GOT3 (cell line): ENCODE measurements around the gene ASIP.
"Not testable (repeated sequence)": the region's sequence is repeated elsewhere in the genome, so short reads cannot be mapped to it uniquely, and the experiment has no call there.

Experiments
- DNase-seq: peaks from one replicate; lab custom pipeline; 2025; ENCODE audit warnings: mixed read lengths; lab: John Stamatoyannopoulos, UW

The ASIP gene, protein sequence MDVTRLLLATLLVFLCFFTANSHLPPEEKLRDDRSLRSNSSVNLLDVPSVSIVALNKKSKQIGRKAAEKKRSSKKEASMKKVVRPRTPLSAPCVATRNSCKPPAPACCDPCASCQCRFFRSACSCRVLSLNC

DNA sequence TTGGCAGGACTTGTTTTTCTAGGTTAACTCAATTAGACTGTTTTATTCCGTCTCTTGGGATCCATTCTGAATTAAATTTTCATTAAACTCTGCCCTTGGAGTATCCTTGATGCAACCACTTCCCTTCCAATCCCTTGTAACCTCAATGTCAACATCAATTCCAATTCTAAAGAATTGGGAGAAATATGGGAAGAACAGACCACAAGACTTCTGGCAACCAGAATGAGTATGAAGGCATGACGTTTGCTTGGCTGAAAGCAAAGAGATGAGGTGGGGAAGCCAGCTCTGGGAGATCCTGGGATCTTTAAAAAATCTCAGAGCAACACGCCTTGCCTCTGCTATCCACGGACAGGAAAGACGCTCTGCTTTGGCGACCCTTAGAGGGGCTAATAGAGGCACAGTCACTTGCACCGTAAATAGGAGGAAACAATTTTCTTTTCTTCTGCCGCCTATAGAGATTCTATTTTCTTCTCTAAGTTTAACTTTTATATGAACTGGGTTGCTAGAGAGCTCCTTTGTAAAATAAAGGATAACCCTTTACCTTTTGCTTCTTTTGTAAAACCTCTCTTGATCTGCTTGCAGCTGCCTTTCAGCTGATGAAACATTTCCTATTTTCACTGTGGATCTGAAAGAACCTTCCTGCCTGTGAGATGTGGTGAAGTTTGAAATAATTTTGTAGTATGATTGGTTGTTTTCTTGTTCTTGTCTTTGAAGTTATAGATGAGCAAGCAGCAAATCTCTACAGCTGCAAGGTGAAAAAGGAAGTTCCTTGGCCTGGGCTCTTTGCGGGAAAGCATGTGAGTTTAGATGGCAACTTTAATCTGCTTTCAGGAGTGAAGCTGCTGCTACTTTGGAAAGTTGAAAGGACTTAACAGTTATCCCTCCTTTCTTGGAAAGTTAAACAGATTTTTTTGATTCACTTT lies at the start of gene ASIP:
TSS of gene ASIP (plus strand) at position 731 of the 923 bp plus-strand sequence. CDS start 18,952 bp downstream, outside the sequence.
- no peak for DNase-seq

DNA sequence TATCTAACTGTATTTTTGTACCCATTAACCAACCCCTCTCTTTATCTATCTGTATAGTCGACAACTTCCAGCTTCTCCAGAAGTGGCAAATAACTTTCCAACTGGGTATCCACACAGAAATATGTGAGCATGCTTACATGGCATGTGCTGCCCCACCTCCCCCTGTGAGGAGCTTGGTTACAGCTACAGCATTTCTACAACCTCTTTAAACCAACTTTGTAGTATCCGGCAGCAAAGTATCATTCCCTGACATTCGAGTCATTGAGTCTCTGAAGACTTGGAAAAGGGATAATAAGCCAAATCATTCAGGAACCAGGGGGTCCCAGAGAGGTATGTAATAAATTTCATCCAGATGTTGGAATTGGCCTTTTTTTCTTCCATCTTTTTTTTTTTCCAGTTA lies 48.2 kb upstream of the ASIP start:
- DNase-seq: no peak

DNA sequence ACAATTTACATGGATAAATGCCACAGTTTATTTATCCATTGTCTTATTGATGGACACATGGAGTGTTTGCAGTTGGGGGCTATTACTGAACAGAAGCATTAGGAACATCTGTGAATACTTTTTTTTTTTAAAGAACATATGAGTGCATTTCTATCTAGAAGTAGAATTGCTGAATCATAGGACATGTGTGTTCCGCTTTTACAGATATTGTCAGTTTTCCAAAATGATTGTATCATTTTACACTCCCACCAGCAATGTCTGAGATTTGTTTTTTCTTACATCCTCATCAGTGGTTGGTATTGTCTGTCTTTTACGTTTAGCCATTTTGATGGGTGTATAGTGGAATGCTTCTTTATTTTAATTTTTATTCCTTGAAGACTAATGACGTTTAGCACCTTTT lies 42.0 kb upstream of the ASIP start:
- DNase-seq: no peak

DNA sequence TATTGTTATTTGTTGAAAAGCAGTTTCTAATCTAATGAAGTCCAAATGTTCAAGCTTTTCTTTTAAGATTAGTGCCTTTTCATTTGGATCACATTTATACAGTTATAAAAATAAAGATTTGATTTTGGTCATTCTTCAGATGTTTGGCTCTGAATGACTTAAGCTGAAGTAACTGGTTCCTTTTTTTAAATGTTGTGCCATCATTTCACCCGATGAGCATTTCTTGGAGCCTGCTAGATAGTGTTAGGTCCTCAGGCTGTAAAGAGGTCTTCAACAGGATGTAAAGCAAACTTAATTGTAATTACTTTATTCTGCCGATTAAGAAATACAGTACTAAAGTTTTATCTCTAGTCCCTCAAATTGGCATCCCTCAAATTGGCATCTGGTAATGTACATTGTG lies 41.2 kb upstream of the ASIP start:
- no peak for DNase-seq

DNA sequence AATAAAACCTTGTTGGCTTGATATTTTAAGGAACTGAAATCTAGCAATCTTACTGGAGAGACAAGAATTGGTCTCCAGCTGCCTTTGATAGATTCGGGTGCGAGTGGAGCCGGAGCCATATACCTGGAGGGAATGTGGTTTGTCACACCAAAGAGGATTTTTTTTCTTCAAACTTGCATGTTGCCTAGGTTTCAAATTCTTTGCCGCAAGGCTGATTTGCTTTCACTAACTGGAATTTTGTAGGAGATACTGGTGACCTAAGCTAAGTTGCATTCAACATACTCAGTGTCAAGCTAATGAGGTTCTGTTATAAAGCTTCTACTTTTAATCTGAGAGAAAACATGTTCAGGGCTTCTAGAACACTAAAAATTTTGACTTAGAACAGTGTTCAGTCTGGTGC lies 39.7 kb upstream of the ASIP start:
- no peak for DNase-seq

DNA sequence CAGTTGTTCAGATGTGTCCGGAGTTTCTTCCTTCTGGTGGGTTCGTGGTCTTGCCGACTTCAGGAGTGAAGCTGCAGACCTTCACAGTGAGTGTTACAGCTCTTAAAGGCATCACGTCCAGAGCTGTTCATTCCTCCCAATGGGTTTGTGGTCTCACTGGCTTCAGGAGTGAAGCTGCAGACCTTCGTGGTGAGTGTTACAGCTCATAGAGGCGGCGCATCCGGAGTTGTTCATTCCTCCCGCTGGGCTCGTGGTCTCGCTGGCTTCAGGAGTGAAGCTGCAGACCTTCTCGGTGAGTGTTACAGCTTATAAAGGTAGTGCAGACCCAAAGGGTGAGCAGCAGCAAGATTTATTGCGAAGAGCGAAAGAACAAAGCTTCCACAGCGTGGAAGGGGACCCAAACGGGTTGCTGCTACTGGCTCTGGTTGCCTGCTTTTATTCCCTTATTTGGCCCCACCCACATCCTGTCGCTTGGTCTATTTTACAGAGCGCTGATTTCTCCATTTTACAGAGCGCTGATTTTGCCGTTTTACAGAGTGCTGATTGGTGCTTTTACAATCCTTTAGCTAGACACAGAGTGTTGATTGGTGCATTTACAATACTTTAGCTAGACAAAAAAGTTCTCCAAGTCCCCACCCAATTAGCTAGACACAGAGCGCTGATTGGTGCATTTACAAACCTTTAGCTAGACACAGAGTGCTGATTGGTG lies 35.9 kb upstream of the ASIP start:
- not testable (repeated sequence) for DNase-seq

DNA sequence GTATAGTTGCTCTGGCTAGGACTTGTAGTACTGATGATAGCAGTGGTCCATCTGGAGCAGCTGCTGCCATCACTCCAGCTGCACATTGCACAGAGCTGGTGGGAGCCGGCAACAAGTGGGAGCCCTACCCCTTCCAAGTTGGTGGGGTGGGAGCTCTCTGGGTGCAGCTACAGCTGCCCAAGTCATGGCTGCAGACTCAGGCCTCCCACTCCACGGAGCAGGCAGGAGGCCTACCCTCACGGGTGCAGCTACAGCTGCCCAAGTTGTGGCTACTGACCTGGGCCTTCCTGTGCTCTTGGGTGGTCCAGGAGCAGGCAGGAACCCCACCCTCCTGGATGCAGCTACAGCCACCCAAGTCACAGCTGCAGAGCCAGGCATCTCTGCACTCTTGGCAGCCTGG lies 32.1 kb upstream of the ASIP start:
- DNase-seq: no peak

DNA sequence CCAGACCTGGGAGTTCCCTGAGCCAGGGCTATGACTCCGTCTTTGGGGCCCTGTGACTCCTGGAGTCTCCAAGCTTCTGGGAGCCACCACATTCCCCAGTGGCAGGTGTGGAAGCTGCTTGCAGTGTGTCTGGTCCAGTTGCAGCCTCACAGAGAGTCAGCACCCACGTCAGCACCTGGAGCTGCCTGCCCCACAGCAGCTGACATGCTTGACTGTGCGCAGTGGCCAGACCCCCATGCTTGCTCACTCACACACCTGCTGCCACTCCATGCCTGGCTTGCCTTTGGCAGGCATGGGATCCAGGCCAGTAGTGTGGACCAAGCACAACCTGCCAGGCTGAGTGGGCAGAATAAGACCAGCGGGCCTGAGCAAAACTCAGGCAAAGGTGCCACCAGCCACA lies 31.0 kb upstream of the ASIP start:
- DNase-seq: no peak

DNA sequence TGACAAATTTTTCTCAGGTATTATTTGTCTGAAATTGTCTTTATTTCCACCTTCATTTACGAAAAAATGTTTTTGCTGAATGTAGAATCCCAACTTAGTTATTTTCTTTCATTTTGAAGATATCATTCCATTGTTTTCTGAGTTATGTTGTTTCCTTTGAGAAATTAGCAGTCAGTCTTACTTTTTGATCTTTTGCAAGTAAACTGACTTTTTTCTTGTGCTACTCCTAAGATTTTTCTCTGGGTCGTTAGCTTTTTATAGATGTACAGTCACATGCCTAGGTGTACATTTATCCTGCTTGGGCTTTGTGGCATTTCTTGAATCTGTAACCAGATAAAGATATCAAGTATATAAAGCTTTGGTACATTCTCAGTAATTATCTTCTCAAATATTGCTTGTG lies 29.6 kb upstream of the ASIP start:
- DNase-seq: no peak

DNA sequence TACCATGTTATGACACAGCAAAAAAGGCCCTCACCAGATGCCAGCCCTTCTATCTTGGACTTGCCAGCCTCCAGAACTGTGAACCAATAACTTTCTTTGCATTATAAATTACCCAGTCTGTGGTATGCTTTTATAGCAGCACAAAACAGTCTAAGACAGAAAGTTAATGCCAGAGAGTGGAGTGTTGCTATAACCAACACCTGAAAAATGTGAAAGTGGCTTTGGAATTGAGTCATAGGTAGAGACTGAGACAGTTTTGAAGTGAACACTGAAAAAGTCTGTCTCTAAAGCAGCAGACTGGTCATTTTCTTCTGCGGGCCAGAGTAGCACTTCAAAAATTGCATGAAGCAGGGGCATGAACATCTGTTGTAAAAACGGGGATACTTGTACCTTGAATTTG lies 28.0 kb upstream of the ASIP start:
- DNase-seq: no peak

DNA sequence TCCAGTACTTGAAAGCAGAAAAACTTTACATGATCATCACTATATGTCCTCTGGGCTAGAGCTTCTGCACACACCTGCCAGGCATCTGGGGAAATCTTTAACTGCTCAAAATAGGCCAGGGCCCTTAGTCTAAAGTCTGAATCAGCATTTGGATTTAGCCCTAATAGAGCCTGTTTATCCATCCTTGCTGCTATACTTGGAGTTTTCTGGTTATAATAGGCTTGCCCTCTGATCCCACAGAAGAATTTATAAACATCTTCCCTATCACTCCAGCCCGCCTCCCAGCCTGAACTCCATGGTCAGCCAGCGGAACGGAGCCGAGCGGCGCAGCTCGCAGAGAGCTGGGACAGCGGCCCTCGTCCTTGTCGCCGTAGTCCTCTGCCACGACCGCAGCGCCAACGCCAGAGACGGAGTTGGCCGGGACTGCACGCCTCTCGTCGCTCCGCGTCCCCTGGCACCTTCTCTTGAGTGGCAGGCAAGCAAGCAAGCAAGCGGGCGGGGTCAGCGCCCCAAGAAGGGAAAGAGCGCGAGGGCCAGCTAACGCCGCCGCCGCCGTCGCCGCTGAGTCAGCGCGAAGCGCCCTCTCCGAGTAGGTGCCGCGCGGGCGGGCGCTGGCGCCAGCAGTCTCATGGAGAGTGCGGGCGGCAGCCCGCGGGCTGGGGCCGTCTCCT lies 25.4 kb upstream of the ASIP start:
- DNase-seq: peak; percentile 44

DNA sequence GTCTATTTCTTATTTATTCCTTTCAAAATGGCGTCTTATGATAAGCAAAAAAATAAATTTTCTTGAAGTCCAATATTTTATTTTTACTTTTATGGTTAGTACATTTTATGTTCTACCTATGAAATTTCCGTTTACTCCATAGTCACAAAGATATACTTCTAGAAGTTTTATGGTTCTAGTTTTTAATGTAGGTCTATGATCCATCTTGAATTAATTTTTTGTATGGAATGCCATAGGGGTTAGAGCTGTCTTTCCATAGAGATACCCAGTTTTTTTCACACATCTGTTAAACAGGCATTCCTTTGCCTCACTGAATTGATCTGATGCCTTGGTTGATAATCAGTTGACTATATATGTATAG lies 24.9 kb upstream of the ASIP start:
- no peak for DNase-seq

DNA sequence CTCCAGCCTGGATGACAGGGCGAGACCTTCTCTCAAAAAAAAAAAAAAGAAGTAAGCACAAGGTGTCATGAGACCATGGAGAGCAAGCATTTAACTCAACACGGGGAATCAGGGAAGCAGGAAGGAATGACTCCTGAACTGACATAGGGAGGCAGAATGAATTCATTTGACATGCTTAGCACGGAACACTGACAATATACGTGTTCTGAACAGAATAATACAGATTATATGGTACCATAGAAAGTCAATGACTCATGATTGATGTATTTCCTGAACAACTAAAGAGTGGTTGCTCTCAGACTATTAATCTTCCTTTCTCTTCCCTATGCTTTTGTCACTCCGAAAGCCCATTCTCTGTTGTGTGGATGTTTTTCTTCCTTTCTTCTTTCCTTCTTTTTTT lies 20.7 kb upstream of the ASIP start:
- no peak for DNase-seq

DNA sequence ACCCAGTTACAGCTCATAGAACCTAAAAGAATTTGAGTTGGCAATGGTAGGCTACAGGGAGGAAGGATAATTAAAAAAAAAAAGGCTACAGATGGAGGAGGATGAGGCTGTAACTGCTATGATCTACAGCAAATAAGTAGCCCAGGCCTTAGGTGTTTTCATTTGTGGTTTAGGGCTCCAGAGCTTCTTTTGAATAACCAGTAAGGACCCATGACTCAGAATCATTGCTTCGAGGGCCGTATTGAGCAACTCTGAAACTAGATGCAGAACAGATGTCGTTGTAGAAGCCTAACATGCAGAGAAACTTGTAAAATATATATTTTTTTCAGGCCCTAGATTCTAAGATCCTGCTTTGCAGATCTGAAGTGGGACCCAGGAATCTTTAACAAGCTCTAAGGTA lies 19.0 kb upstream of the ASIP start:
- no peak for DNase-seq

DNA sequence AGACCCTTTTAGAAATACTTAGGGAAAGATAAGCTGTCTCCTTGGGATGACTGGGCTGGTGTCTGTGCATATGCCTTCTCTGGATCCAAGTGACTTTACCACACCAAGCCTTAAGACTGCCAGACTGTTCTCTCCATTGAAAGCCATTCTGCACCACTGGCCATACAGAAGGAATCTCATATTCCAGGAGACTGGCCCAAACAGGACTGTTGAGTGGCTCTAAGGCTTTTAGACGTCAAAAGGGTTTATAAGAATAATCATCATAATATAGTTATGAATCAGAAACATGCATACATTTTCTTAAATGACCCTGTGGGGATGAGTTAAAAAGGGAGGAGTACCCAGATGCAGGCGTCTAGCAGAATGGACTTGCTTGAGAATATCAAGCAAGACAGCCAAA lies 17.0 kb upstream of the ASIP start:
- DNase-seq: not testable (repeated sequence)

DNA sequence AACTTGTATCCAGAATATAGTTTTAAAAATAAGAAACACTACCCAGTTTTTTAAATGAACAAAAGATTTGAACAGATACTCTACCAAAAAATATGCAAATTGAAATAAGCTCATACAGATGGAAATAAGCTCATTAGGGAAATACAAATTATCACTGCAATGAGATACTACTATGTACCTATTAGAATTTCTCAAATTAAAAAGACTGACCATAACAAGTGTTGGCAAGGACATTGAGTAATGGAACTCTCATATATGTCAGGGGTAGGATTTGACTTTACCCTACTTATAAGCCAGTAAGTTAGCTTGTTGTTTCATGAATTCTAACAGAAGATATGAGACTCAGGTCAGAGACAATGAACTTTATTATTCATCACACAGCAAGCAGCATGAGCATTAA lies 9.6 kb upstream of the ASIP start:
- no peak for DNase-seq

DNA sequence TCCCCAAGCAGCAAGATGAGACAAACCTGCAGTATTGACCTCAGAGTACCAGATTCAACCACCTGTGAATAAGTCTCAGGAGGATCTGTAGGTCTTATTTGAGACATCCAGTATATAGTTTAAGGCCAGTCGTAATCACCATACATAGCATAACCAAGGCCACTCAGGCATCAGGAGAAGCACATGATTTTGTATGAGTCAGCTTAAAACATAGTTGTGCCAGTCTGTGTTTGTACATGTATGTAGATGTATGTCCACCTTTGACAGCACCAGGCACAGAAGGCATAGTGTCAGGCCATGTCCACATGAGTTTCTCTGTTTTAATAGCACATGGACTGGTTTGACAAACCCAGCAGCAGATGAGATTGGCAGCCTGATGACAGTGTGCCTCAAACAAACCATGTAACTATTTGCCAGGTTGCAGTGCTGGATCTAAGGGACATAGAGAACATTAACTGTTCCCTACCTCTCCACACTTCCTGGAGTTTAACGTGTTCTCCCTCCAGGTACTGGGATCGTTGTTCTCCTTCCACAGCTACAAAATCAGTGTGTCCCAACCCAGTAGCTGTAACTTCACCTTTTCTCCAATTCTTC lies 8.6 kb upstream of the ASIP start:
- no peak for DNase-seq

DNA sequence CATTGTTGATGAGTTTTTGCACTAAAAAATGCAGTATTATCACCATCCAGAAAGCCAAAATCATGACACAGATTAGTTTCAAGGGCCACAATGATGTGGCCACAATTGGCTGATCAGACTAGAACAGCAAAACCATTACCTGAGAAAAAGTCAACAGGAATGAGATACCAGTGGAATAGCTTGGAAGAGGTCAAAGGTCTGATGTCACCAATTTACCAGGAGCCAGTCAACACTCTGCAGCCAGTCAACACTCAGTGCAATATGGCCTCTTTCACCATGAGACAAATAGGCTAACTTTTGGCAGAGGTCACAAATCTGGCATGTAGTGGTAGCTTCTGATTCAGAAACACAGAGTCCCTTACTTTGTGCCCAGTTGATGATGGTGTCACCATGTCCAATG lies 7.5 kb upstream of the ASIP start:
- DNase-seq: no peak

DNA sequence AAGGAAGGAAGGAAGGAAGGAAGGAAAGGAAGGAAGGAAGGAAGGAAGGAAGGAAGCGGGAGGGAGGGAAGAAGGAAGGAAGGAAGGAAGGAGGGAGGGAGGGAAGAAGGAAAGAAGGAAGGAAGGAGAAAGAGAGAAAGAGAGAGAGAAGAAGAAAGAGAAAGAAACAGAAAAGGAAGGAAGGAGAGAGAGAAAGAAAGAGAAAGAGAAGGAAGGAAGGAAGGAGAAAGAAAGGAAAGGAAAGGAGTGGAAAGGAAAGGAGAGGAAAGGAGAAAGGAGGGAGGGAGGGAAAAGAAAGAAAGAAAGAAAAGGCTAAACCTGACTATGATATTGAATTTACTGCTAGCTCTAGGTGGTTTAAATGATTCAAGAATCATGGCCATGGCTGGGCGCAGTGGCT lies 5.3 kb upstream of the ASIP start:
- no peak for DNase-seq

DNA sequence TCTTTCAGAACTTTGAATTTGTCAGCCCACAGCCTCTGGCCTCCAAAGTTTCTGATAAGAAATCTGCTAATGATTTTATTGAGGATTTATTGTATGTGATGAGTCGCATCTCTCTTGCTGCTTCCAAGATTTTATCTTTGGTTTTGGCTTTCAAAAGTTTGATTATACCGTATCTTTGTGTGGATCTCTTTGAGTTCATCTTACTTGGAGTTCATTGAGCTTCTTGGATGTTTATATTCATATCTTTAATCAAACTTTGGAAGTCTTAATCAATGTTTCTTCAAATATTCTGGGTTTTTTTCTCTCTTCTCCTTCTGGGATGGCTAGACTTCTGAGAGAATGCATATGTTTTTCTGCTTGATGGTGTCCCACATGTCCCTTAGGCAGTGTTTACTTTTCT lies 3.3 kb upstream of the ASIP start:
- DNase-seq: no peak

DNA sequence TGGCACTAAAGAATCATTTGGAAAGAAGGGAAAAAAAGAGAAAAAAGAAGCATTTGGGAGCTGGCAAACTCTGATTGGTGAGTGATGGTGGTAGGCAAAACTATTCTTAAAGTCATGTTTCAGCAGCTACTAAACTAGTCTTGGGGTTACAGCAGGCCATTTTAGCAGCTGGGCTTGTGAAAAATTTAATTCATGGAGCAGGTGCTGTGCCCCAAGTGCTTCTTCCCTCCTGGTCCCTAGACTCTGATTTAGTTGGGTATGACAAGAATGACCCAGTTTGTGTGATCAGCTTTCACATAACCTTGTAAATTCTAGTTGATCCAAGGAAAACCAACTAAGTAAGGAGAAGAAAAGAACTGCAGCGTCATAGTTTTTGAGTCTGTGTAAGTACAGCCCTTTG lies 1.1 kb upstream of the ASIP start:
- DNase-seq: no peak

DNA sequence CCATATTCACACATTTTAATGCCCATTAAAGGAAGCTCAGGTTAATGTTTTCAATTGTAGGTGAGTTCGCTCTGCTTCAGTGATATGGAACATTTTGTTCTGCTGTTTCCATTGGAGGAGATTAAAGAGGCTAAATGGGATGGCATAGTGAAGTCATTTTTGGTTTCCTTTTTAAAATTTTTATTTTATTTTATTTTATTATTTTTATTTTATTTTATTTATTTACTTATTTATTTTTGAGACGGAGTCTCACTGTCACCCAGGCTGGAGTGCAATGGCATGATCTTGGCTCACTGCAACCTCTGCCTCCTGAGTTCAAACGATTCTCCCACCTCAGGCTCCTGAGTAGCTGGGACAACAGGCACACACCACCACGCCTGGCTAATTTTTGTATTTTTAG lies 792 bp downstream of the ASIP start:
- not testable (repeated sequence) for DNase-seq
